ENCODE measurements around the gene EDC3. TPM values are rescaled to one million over a fixed set of nuclear protein-coding genes. Genes with fewer than 3 reads are reported as not detected.

Gene EDC3
- total and polyA plus RNA-seq, 2 of the 4 experiments (the other 2 are of a cell fraction) = 16.8 to 38.0 TPM

- Histone ChIP-seq H4K8ac (ENCODE audit: low read depth in 2 of 2, low read length in 2 of 2) (no peak overlapping the region), H4K91ac (ENCODE audit: insufficient read depth, low read depth, low read length) (no peak overlapping the region), H2AK5ac (ENCODE audit: low read depth, low read length) (no peak overlapping the region), H4K5ac (ENCODE audit: low read depth, low read length) (no peak overlapping the region), H3K4me1 (ENCODE audit: control insufficient read depth, insufficient read depth, low read length) (no peaks in the 10 kb centered on the region), H2AK9ac (replicated peaks; ENCODE audit: low read depth, low read length, poor library complexity) (no peak overlapping the region), H3K4me2 (ENCODE audit: low read depth, low read length) (no peak overlapping the region), H3K23ac (ENCODE audit: low read depth, low read length) (no peak overlapping the region), H3K27ac (ENCODE audit: insufficient read depth, low read length) (no peak overlapping the region), H3K9ac (ENCODE audit: low read depth, low read length) (no peak overlapping the region), H4K20me1 (ENCODE audit: insufficient read depth, low read length) (no peaks in the 10 kb centered on the region; the same call in 1 of the 2 replicates), H2BK20ac (ENCODE audit: low read depth, low read length) (no peak overlapping the region), H3K14ac (replicated peaks; ENCODE audit: low read depth, low read length) (no peak overlapping the region), H3K36me3 (ENCODE audit: control insufficient read depth, insufficient read depth, low read length) (no peaks in the 10 kb centered on the region), H3K18ac (ENCODE audit: low read depth, low read length) (no peak overlapping the region), H2BK120ac (ENCODE audit: low read depth, low read length) (no peak overlapping the region), H3K27me3 (ENCODE audit: control insufficient read depth, insufficient read depth, low read length) (peaks cover 70% of the 10 kb centered on the region), H2BK5ac (ENCODE audit: low read depth, low read length, poor library complexity, severe bottlenecking) (no peak overlapping the region), H3K79me1 (ENCODE audit: low read depth in 1 of 2, low read length in 2 of 2) (no peaks in the 10 kb centered on the region), H3K4me3 (ENCODE audit: insufficient read depth, low read depth, low read length) (no peak overlapping the region), H3K9me3 (ENCODE audit: control insufficient read depth, insufficient read depth, low read length) (no peaks in the 10 kb centered on the region), H3K9me1 (ENCODE audit: insufficient read depth, low read length) (peaks cover 5% of the 10 kb centered on the region), H2BK15ac (ENCODE audit: low read depth, low read length) (no peak overlapping the region), H3K4ac (ENCODE audit: low read depth, low read length) (no peak overlapping the region), H2AFZ (replicated peaks; ENCODE audit: low read length, poor library complexity) (no peak overlapping the region), H3K56ac (ENCODE audit: extremely low read depth, insufficient read depth, low read length) (no peak overlapping the region)
- ATAC-seq (ENCODE audit: low read depth) (no peak), DNase-seq (no peak)
- no peak for TF ChIP-seq MAZ (IDR thresholded peaks at IDR 0.05; ENCODE audit: borderline replicate concordance, low read depth, low read length)
- no peak for TF ChIP-seq RFX5 (IDR thresholded peaks at IDR 0.05; ENCODE audit: low read depth, low read length)
- TF ChIP-seq CTCF (conservative IDR thresholded peaks at IDR 0.05; ENCODE audit: low read depth, low read length) = no peak
- TF ChIP-seq USF2 (IDR thresholded peaks at IDR 0.05; ENCODE audit: low read depth, low read length) = no peak
- no peak for TF ChIP-seq BHLHE40 (IDR thresholded peaks at IDR 0.05; ENCODE audit: low read depth, low read length)
- TF ChIP-seq RAD21 (IDR thresholded peaks at IDR 0.05; ENCODE audit: low read length) = no peak
- TF ChIP-seq ELK1 (IDR thresholded peaks at IDR 0.05; ENCODE audit: borderline replicate concordance, low read depth, low read length) = no peak
- dilution Hi-C loops (cut with HindIII; ENCODE audit: low sequenced_read_pairs, unreplicated experiment) = no loop called here
- in situ Hi-C loops (cut with MboI; ENCODE audit: low sequenced_read_pairs) = no loop called here
- CTCF ChIA-PET = no interaction called here
- intact Hi-C loops (cut with micrococcal nuclease) = no loop called here
- BruUV-seq (replicated peaks) = no TSS peak
- POLR2A ChIA-PET (ENCODE audit: unreplicated experiment) = no interaction called here
- WGBS, 2 experiments (ENCODE audit: extremely low coverage in 2 of 2, insufficient read length in 1 of 2) = 50% methylated on average over 2 of the region's 7 CpGs; no CpG with 5 or more reads in 1 of the 2 experiments
Measured at GRCh38 chr15:74727727-74728126, 31.9 kb upstream of the EDC3 start.

Measured in IMR-90 (cell line).